ENCODE measurements around the gene CYP27A1.

Gene CYP27A1

GRCh38 chr2:218858671-218859555, 77.0 kb downstream of the CYP27A1 start:
- TF ChIP-seq POLR2A (IDR thresholded peaks at IDR 0.05; ENCODE audit: low read length) (no peak), GATA1 (IDR thresholded peaks at IDR 0.05; ENCODE audit: low read depth, low read length) (no peak)
- no peak for DNase-seq

- no peak for DNase-seq
- TF ChIP-seq GATA1 (IDR thresholded peaks at IDR 0.05; ENCODE audit: low read depth, low read length): no peak
- TF ChIP-seq POLR2A (IDR thresholded peaks at IDR 0.05; ENCODE audit: low read length): no peak
Measured at GRCh38 chr2:218859556-218859987, 77.6 kb downstream of the CYP27A1 start, which contains the start of gene WNT6. WNT6 (plus strand) TSS chr2:218859805; CDS start chr2:218860038, 233 bp downstream.

GRCh38 chr2:218859988-218860831, 78.3 kb downstream of the CYP27A1 start:
- TF ChIP-seq GATA1 (IDR thresholded peaks at IDR 0.05; ENCODE audit: low read depth, low read length): no peak
- no peak for TF ChIP-seq POLR2A (IDR thresholded peaks at IDR 0.05; ENCODE audit: low read length)
- no peak for DNase-seq

- no peak for DNase-seq
- TF ChIP-seq POLR2A (IDR thresholded peaks at IDR 0.05; ENCODE audit: low read length) (no peak), GATA1 (IDR thresholded peaks at IDR 0.05; ENCODE audit: low read depth, low read length) (no peak)
Measured at GRCh38 chr2:218860950-218861381, 79.0 kb downstream of the CYP27A1 start.

- DNase-seq: no peak
- TF ChIP-seq POLR2A (IDR thresholded peaks at IDR 0.05; ENCODE audit: low read length): no peak
- TF ChIP-seq GATA1 (IDR thresholded peaks at IDR 0.05; ENCODE audit: low read depth, low read length): no peak
Measured at GRCh38 chr2:218861645-218862318, 79.8 kb downstream of the CYP27A1 start.

- DNase-seq: no peak
- TF ChIP-seq GATA1 (IDR thresholded peaks at IDR 0.05; ENCODE audit: low read depth, low read length) (no peak), POLR2A (IDR thresholded peaks at IDR 0.05; ENCODE audit: low read length) (no peak)
Measured at GRCh38 chr2:218863021-218863520, 81.1 kb downstream of the CYP27A1 start.

Data from erythroblast (primary cell).